Astrocyte (in vitro differentiated cells and primary cell): ENCODE data around the gene TMEM129. TPM values are rescaled to one million over a fixed set of nuclear protein-coding genes. Genes with fewer than 3 reads are reported as not detected.

Source experiments
- DNase-seq: peaks from one replicate; pipeline ENCODE4 v3.0.0-alpha.2; 2010; ENCODE audit warnings: low read depth
- FAIRE-seq: peaks from 2 replicates; lab custom pipeline; 2011; peaks lifted over from hg19 to GRCh38; lab: Jason Lieb, UNC
- H2AFZ ChIP-seq: 2 replicates; pipeline ENCODE4 v1.6.0; 2012; ENCODE audit warnings: low read depth, low read length, inconsistent platforms
- H3K27ac ChIP-seq: 2 replicates; pipeline ENCODE4 v1.5.1; 2011; ENCODE audit warnings: low read depth, low read length, inconsistent platforms
- H3K27me3 ChIP-seq: 2 replicates; pipeline ENCODE4 v1.6.0; 2011; ENCODE audit warnings: low read length, inconsistent platforms; ENCODE audit not compliant: insufficient read depth
- H3K36me3 ChIP-seq: 2 replicates; pipeline ENCODE4 v1.5.1; 2011; ENCODE audit warnings: low read length, inconsistent platforms; ENCODE audit not compliant: insufficient read depth
- H3K4me1 ChIP-seq: 2 replicates; pipeline ENCODE4 v1.5.1; 2011; ENCODE audit warnings: low read length, inconsistent platforms; ENCODE audit not compliant: insufficient read depth
- H3K4me2 ChIP-seq: 2 replicates; pipeline ENCODE4 v1.6.0; 2012; ENCODE audit warnings: low read length, inconsistent platforms
- H3K4me3 ChIP-seq: 2 replicates; pipeline ENCODE4 v1.5.1; 2011; ENCODE audit warnings: low read depth, mild to moderate bottlenecking, low read length, inconsistent platforms; ENCODE audit not compliant: insufficient read depth
- H3K79me2 ChIP-seq: 2 replicates; pipeline ENCODE4 v1.6.0; 2012; ENCODE audit warnings: mild to moderate bottlenecking, low read length, inconsistent platforms; ENCODE audit not compliant: insufficient read depth
- H3K9ac ChIP-seq: 2 replicates; pipeline ENCODE4 v1.6.0; 2012; ENCODE audit warnings: mild to moderate bottlenecking, low read length, inconsistent platforms
- H3K9me3 ChIP-seq: 2 replicates; pipeline ENCODE4 v1.5.1; 2012; ENCODE audit warnings: low read depth, mild to moderate bottlenecking, low read length, inconsistent platforms; ENCODE audit not compliant: insufficient read depth
- H4K20me1 ChIP-seq: 2 replicates; pipeline ENCODE4 v1.6.0; 2012; ENCODE audit warnings: low read length, inconsistent platforms; ENCODE audit not compliant: insufficient read depth
- H3K27ac Mint-ChIP-seq: one replicate; pipeline ENCODE4 v1.8.0; 2021; ENCODE audit warnings: mild to moderate bottlenecking, mixed read lengths; ENCODE audit not compliant: unreplicated experiment
- H3K27me3 Mint-ChIP-seq: one replicate; pipeline ENCODE4 v1.8.0; 2021; ENCODE audit warnings: low read depth, mixed read lengths; ENCODE audit not compliant: unreplicated experiment
- H3K36me3 Mint-ChIP-seq: one replicate; pipeline ENCODE4 v1.8.0; 2021; ENCODE audit warnings: low read depth, mixed read lengths; ENCODE audit not compliant: unreplicated experiment
- H3K4me1 Mint-ChIP-seq: one replicate; pipeline ENCODE4 v1.8.0; 2021; ENCODE audit warnings: low read depth, mixed read lengths; ENCODE audit not compliant: unreplicated experiment
- H3K4me3 Mint-ChIP-seq: one replicate; pipeline ENCODE4 v1.8.0; 2021; ENCODE audit warnings: mild to moderate bottlenecking, moderate library complexity, mixed read lengths; ENCODE audit not compliant: unreplicated experiment
- H3K9me3 Mint-ChIP-seq: one replicate; pipeline ENCODE4 v1.8.0; 2021; ENCODE audit warnings: mild to moderate bottlenecking, mixed read lengths; ENCODE audit not compliant: unreplicated experiment
- CTCF ChIP-seq: IDR thresholded peaks from 2 replicates; pipeline ENCODE4 v1.5.1; 2011; ENCODE audit warnings: low read depth, mild to moderate bottlenecking, inconsistent platforms, low read length, moderate library complexity; ENCODE audit not compliant: insufficient read depth
- EZH2 ChIP-seq: IDR thresholded peaks from 2 replicates; pipeline ENCODE4 v1.6.1; 2012; ENCODE audit warnings: mild to moderate bottlenecking, low read length, inconsistent platforms; ENCODE audit not compliant: insufficient read depth
- total RNA-seq: library from RNA; stranded (reverse); gene quantifications from 2 replicates; pipeline ENCODE4 v1.2.1, GENCODE V29; 2021

The TMEM129 gene
- total RNA-seq, 1 donor from 2014 or later = 26.8 TPM

DNA sequence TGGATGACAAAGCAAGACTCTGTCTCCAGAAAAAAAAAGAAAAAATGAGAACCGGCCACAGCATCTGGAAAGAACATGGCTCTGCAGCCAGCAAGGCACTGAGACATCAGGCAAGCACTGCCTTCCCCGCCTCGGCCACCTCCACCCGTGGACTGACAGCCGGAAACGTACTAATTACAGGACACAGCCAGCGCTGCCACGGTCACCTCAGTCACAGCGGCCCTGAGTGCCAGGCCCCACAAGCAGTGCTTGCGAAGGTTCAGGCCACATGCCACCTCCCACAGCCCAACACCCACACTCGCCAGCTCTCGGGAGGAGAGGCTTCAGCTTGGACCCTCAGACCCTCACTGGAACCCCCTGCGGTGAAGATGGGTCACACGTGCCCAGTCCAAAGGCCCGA, 53.9 kb downstream of the TMEM129 start:
- H3K9ac ChIP-seq = no peak overlapping the region
- H3K4me2 ChIP-seq = no peak overlapping the region
- Mint-ChIP-seq H3K36me3 (peaks cover 3% of the 10 kb centered on the region), H3K4me1 (peaks cover 3% of the 10 kb centered on the region), H3K27ac (no peak overlapping the region), H3K27me3 (peaks cover 3% of the 10 kb centered on the region), H3K4me3 (no peak overlapping the region), H3K9me3 (no peaks in the 10 kb centered on the region)
- H3K4me1 ChIP-seq = no peaks in the 10 kb centered on the region
- FAIRE-seq = no peak
- no peak overlapping the region for H3K27ac ChIP-seq
- no peaks in the 10 kb centered on the region for H3K27me3 ChIP-seq
- DNase-seq = no peak
- no peak overlapping the region for H3K4me3 ChIP-seq
- H3K79me2 ChIP-seq = no peaks in the 10 kb centered on the region
- TF ChIP-seq CTCF (no peak), EZH2 (no peak)
- H3K36me3 ChIP-seq = no peaks in the 10 kb centered on the region
- H2AFZ ChIP-seq = no peak overlapping the region
- no peaks in the 10 kb centered on the region for H4K20me1 ChIP-seq
- no peaks in the 10 kb centered on the region for H3K9me3 ChIP-seq

DNA sequence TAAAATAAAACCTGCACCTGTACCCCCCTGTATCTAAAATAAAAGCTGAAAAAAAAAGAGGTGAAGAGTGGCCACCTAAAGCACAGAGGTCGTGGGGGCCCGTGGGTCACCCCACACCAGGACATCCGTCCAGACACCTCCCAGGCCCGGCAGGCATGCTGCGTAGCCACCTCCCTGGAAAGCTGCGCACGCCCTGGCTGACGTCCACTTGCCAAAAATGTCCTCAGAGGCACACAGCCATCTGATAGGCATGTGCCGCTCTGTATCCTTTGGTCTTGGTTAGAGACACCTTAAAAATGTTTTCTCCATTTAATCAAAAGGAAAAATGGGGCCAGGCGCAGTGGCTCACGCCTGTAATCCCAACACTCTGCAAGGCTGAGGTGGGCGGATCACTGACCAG, 54.7 kb downstream of the TMEM129 start:
- Mint-ChIP-seq H3K27ac (no peak overlapping the region), H3K4me3 (no peak overlapping the region), H3K36me3 (peaks cover under 1% of the 10 kb centered on the region), H3K4me1 (peaks cover 3% of the 10 kb centered on the region), H3K9me3 (no peaks in the 10 kb centered on the region), H3K27me3 (peaks cover 2% of the 10 kb centered on the region)
- Histone ChIP-seq H3K4me2 (no peak overlapping the region), H3K79me2 (no peaks in the 10 kb centered on the region), H3K4me3 (no peak overlapping the region), H2AFZ (no peak overlapping the region), H3K27me3 (no peaks in the 10 kb centered on the region), H3K9ac (no peak overlapping the region), H3K4me1 (no peaks in the 10 kb centered on the region), H3K27ac (no peak overlapping the region), H4K20me1 (no peaks in the 10 kb centered on the region), H3K9me3 (no peaks in the 10 kb centered on the region), H3K36me3 (no peaks in the 10 kb centered on the region)
- DNase-seq (no peak), FAIRE-seq (no peak)
- no peak for TF ChIP-seq CTCF
- TF ChIP-seq EZH2 = no peak

Other genes with a start within 250 kb of the TMEM129 start
- gene FAM53A, start 37.0 kb downstream of the TMEM129 start, total RNA-seq = 2.1 and 3.4 TPM in 2 replicates
- 44.5 and 45.1 TPM in 2 replicates for gene SLBP, start 9.0 kb downstream of the TMEM129 start, total RNA-seq
- gene TACC3, start 198 bp upstream of the TMEM129 start, total RNA-seq = 10.2 and 15.0 TPM in 2 replicates
- 3.6 and 3.9 TPM in 2 replicates for gene FGFR3, start 72.0 kb upstream of the TMEM129 start, total RNA-seq
- gene LETM1, start 134.8 kb upstream of the TMEM129 start, total RNA-seq = 53.1 and 60.3 TPM in 2 replicates
- 19.2 and 31.3 TPM in 2 replicates for gene NSD2, start 150.1 kb upstream of the TMEM129 start, total RNA-seq